ENCODE measurements around the gene PCDHGA1.

The PCDHGA1 gene

DNA sequence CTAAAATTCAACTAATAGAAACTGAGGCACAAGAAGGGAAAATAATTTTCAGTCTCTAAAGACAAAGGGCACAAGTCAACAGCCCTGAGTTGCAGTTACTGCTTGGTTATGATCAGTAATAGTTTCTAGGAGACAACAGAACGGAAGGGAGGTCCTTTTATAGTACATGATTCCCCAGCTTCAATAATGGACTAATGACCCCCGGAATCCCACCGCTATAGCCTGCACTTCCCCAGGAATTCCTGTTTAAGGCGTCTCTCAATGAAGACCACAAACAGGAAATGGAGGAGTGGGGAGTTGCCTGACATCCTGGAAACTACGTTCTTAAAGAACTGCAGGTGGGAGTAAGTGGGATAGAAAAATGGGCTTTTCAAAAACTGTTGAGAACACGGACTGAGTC is 227.8 kb downstream of the PCDHGA1 start:
- DNase-seq, result no peak

DNA sequence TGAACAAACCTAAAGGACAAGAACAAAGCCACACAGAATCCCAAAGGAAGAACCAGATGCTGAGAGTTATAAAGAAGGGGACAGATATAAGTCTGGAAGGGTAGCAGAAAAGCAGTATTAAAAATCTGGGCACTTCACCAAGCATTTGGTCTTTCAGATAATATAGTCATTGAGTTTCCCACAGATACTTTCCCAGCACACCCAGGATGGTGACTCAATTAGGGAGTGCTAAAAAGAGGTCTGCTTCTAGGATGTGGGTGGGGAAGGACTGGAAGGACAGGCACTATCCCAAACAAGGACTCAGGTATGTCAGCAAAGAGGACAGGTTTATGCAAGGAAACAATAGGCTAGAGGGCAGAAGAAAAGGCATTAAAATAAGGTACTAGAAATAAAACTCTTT is 229.1 kb downstream of the PCDHGA1 start:
- DNase-seq, result no peak

- DNase-seq, result no peak
Measured at GRCh38 chr5:141560151-141560550, 229.8 kb downstream of the PCDHGA1 start.

- no peak for DNase-seq
Measured at GRCh38 chr5:141560725-141561483, 230.6 kb downstream of the PCDHGA1 start.

All from SIG-M5 (cell line).